DND-41 (cell line): ENCODE data around the gene IFT25.

Experiments
- EZH2 ChIP-seq: IDR thresholded peaks from 3 replicates; pipeline ENCODE4 v1.6.1; 2012; ENCODE audit warnings: borderline replicate concordance, low read depth, mild to moderate bottlenecking, moderate library complexity, low read length, inconsistent platforms; ENCODE audit not compliant: severe bottlenecking
- TF ChIP-seq, protein P1 (sequence below): IDR thresholded peaks from 2 replicates; pipeline ENCODE4 v1.5.1; 2012; ENCODE audit warnings: borderline replicate concordance, low read length, moderate library complexity, mild to moderate bottlenecking; ENCODE audit not compliant: poor library complexity, severe bottlenecking; ENCODE audit errors: extremely low read depth

DNA sequence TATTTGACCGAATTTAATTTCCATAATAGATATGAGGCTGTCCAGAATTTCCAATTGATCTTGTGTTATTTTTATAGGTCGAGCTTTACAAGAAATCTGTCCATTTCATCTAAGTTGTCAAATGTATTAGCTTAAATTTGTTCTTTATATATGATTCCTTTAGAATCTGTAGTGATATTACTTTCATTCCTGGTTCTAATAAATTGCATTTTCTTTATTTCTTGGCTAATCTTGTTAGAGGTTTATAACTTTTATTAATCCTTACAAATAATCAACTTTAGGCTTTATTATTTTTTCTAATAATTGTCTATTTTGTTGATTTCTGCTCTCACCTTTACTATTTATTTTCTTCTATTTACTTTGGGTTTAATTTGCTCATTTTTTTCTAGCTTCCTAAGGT, 14.0 kb downstream of the IFT25 start:
- TF ChIP-seq, protein P1, sequence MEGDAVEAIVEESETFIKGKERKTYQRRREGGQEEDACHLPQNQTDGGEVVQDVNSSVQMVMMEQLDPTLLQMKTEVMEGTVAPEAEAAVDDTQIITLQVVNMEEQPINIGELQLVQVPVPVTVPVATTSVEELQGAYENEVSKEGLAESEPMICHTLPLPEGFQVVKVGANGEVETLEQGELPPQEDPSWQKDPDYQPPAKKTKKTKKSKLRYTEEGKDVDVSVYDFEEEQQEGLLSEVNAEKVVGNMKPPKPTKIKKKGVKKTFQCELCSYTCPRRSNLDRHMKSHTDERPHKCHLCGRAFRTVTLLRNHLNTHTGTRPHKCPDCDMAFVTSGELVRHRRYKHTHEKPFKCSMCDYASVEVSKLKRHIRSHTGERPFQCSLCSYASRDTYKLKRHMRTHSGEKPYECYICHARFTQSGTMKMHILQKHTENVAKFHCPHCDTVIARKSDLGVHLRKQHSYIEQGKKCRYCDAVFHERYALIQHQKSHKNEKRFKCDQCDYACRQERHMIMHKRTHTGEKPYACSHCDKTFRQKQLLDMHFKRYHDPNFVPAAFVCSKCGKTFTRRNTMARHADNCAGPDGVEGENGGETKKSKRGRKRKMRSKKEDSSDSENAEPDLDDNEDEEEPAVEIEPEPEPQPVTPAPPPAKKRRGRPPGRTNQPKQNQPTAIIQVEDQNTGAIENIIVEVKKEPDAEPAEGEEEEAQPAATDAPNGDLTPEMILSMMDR: no peak
- TF ChIP-seq EZH2: no peak
